Stromal cell of bone marrow (primary cell): ENCODE measurements around the gene FCHSD2.
"Not testable (repeated sequence)": the region's sequence is repeated elsewhere in the genome, so short reads cannot be mapped to it uniquely, and the experiment has no call there.

Experiments
- DNase-seq: peaks from one replicate; pipeline ENCODE4 v3.0.0-alpha.2; 2012; ENCODE audit warnings: low read depth

Gene FCHSD2

GRCh38 chr11:72925656-72926055 is 216.5 kb downstream of the FCHSD2 start:
- DNase-seq, result no peak

GRCh38 chr11:72924568-72925190 is 217.4 kb downstream of the FCHSD2 start:
- peak; percentile 47 for DNase-seq

GRCh38 chr11:72921028-72921716 is 220.9 kb downstream of the FCHSD2 start:
- DNase-seq, result no peak

GRCh38 chr11:72920001-72920400 is 222.1 kb downstream of the FCHSD2 start:
- no peak for DNase-seq

- DNase-seq, result no peak
These were observed 223.3 kb downstream of the FCHSD2 start for GRCh38 chr11:72918851-72919250.

GRCh38 chr11:72912253-72912652 is 229.9 kb downstream of the FCHSD2 start:
- no peak for DNase-seq

GRCh38 chr11:72909558-72910388 is 232.3 kb downstream of the FCHSD2 start:
- not testable (repeated sequence) for DNase-seq

- no peak for DNase-seq
These were observed 234.0 kb downstream of the FCHSD2 start for GRCh38 chr11:72908032-72908676.

- DNase-seq, result no peak
These were observed 238.1 kb downstream of the FCHSD2 start for GRCh38 chr11:72904016-72904415.

GRCh38 chr11:72901374-72901773 is 240.7 kb downstream of the FCHSD2 start:
- DNase-seq, result no peak

- DNase-seq, result no peak
These were observed 242.1 kb downstream of the FCHSD2 start for GRCh38 chr11:72900013-72900412.

- no peak for DNase-seq
These were observed 242.9 kb downstream of the FCHSD2 start for GRCh38 chr11:72899238-72899637.

- DNase-seq, result no peak
These were observed 244.6 kb downstream of the FCHSD2 start for GRCh38 chr11:72897506-72897905.

GRCh38 chr11:72896431-72896830 is 245.7 kb downstream of the FCHSD2 start:
- no peak for DNase-seq

GRCh38 chr11:72890881-72891280 is 251.2 kb downstream of the FCHSD2 start:
- no peak for DNase-seq

- DNase-seq, result no peak
These were observed 255.5 kb downstream of the FCHSD2 start for GRCh38 chr11:72886619-72887018.

- DNase-seq, result no peak
These were observed 256.1 kb downstream of the FCHSD2 start for GRCh38 chr11:72885749-72886609.

GRCh38 chr11:72876147-72876546 is 266.0 kb downstream of the FCHSD2 start:
- DNase-seq, result no peak

- no peak for DNase-seq
These were observed 266.4 kb downstream of the FCHSD2 start for GRCh38 chr11:72875736-72876135.

- no peak for DNase-seq
These were observed 270.1 kb downstream of the FCHSD2 start for GRCh38 chr11:72872012-72872411.

- peak; percentile 27 for DNase-seq
These were observed 271.0 kb downstream of the FCHSD2 start for GRCh38 chr11:72871119-72871518.
